Stomach smooth muscle (tissue), 2 donors: ENCODE results near the gene JAG1.

Experiments
- H3K27ac ChIP-seq: one replicate; pipeline ENCODE4 v1.7.0; 2013; ENCODE audit warnings: mild to moderate bottlenecking, low read length, inconsistent platforms
- H3K27me3 ChIP-seq, 2 donors: one replicate each; pipeline ENCODE4 v1.7.0; 2013; ENCODE audit warnings: low read length in 2 of 2; ENCODE audit not compliant: insufficient read depth in 2 of 2, control insufficient read depth in 1 of 2
- H3K36me3 ChIP-seq, 2 donors: one replicate each; pipeline ENCODE4 v1.7.0; 2013; ENCODE audit warnings: low read length in 2 of 2; ENCODE audit not compliant: control insufficient read depth in 2 of 2, insufficient read depth in 2 of 2
- H3K4me1 ChIP-seq: one replicate; pipeline ENCODE4 v1.7.0; 2013; ENCODE audit warnings: low read length; ENCODE audit not compliant: control insufficient read depth, insufficient read depth
- H3K4me3 ChIP-seq, 2 donors: one replicate each; pipeline ENCODE4 v1.7.0; 2013; ENCODE audit warnings: low read length in 2 of 2
- H3K9ac ChIP-seq, 2 donors: one replicate each; pipeline ENCODE4 v1.7.0; 2013; ENCODE audit warnings: low read length in 2 of 2, mild to moderate bottlenecking in 1 of 2
- H3K9me3 ChIP-seq, 2 donors: one replicate each; pipeline ENCODE4 v1.7.0; 2013; ENCODE audit warnings: low read length in 2 of 2; ENCODE audit not compliant: control insufficient read depth in 2 of 2
- donor health status: healthy.
- donor health status: Pancreatic carcinoma.

The JAG1 gene

GRCh38 chr20:10667560-10668167 is 6.1 kb downstream of the JAG1 start:
- Histone ChIP-seq H3K9me3 (no peaks in the 10 kb centered on the region), H3K4me1 (peaks cover 55% of the 10 kb centered on the region), H3K27ac (no peak overlapping the region), H3K36me3 (peaks cover 14 to 19% of the 10 kb centered on the region in 2 donors), H3K4me3 (peak overlapping the region in 1 of 2 donors; percentile 52), H3K27me3 (no peaks in the 10 kb centered on the region), H3K9ac (peak overlapping the region in 1 of 2 donors; percentile 5)

- Histone ChIP-seq H3K4me1 (peaks cover 58% of the 10 kb centered on the region), H3K27ac (peak overlapping the region; percentile 58), H3K36me3 (peaks cover 20 to 24% of the 10 kb centered on the region in 2 donors), H3K4me3 (peak overlapping the region in 1 of 2 donors; percentile 52), H3K27me3 (no peaks in the 10 kb centered on the region), H3K9me3 (no peaks in the 10 kb centered on the region), H3K9ac (no peak overlapping the region)
These were observed 6.8 kb downstream of the JAG1 start for GRCh38 chr20:10667077-10667401.

- peaks cover 20 to 29% of the 10 kb centered on the region in 2 donors for H3K36me3 ChIP-seq
- no peaks in the 10 kb centered on the region for H3K27me3 ChIP-seq
- H3K9ac ChIP-seq = peak overlapping the region in 1 of 2 donors; percentile 36
- peak overlapping the region in 1 of 2 donors; percentile 52 for H3K4me3 ChIP-seq
- no peaks in the 10 kb centered on the region for H3K9me3 ChIP-seq
- H3K27ac ChIP-seq = peak overlapping the region; percentile 58
- peaks cover 55% of the 10 kb centered on the region for H3K4me1 ChIP-seq
These were observed 7.3 kb downstream of the JAG1 start for GRCh38 chr20:10666221-10667076.

- Histone ChIP-seq H3K9me3 (no peaks in the 10 kb centered on the region), H3K4me3 (peak overlapping the region in 1 of 2 donors; percentile 35), H3K9ac (peak overlapping the region in 1 of 2 donors; percentile 47), H3K27me3 (no peaks in the 10 kb centered on the region), H3K4me1 (peaks cover 58% of the 10 kb centered on the region), H3K27ac (peak overlapping the region; percentile 58), H3K36me3 (peaks cover 20 to 32% of the 10 kb centered on the region in 2 donors)
These were observed 8.0 kb downstream of the JAG1 start for GRCh38 chr20:10665791-10666190.

- Histone ChIP-seq H3K27ac (peak overlapping the region; percentile 58), H3K9me3 (no peaks in the 10 kb centered on the region), H3K4me3 (peak overlapping the region in 1 of 2 donors; percentile 35), H3K4me1 (peaks cover 64% of the 10 kb centered on the region), H3K27me3 (no peaks in the 10 kb centered on the region), H3K9ac (peak overlapping the region in 1 of 2 donors; percentile 29), H3K36me3 (peaks cover 20 to 32% of the 10 kb centered on the region in 2 donors)
These were observed 8.7 kb downstream of the JAG1 start for GRCh38 chr20:10665027-10665561.

- H3K4me1 ChIP-seq = peaks cover 64% of the 10 kb centered on the region
- H3K27me3 ChIP-seq = no peaks in the 10 kb centered on the region
- H3K4me3 ChIP-seq = no peak overlapping the region
- H3K36me3 ChIP-seq = peaks cover 20 to 36% of the 10 kb centered on the region in 2 donors
- no peaks in the 10 kb centered on the region for H3K9me3 ChIP-seq
- no peak overlapping the region for H3K27ac ChIP-seq
- H3K9ac ChIP-seq = no peak overlapping the region
These were observed 10.0 kb downstream of the JAG1 start for GRCh38 chr20:10663756-10664155.

- peak overlapping the region; percentile 69 for H3K27ac ChIP-seq
- H3K27me3 ChIP-seq = no peaks in the 10 kb centered on the region
- H3K4me3 ChIP-seq = no peak overlapping the region
- no peak overlapping the region for H3K9ac ChIP-seq
- peaks cover 25 to 39% of the 10 kb centered on the region in 2 donors for H3K36me3 ChIP-seq
- H3K9me3 ChIP-seq = no peaks in the 10 kb centered on the region
- peaks cover 65% of the 10 kb centered on the region for H3K4me1 ChIP-seq
These were observed 10.9 kb downstream of the JAG1 start for GRCh38 chr20:10662661-10663458.

GRCh38 chr20:10662151-10662550 is 11.6 kb downstream of the JAG1 start:
- Histone ChIP-seq H3K9ac (no peak overlapping the region), H3K4me1 (peaks cover 62% of the 10 kb centered on the region), H3K4me3 (no peak overlapping the region), H3K27me3 (no peaks in the 10 kb centered on the region), H3K9me3 (no peaks in the 10 kb centered on the region), H3K27ac (peak overlapping the region; percentile 69), H3K36me3 (peaks cover 27 to 36% of the 10 kb centered on the region in 2 donors)

- H3K9me3 ChIP-seq = no peaks in the 10 kb centered on the region
- peak overlapping the region; percentile 69 for H3K27ac ChIP-seq
- H3K27me3 ChIP-seq = no peaks in the 10 kb centered on the region
- H3K36me3 ChIP-seq = peaks cover 23 to 36% of the 10 kb centered on the region in 2 donors
- peaks cover 61% of the 10 kb centered on the region for H3K4me1 ChIP-seq
- no peak overlapping the region for H3K9ac ChIP-seq
- H3K4me3 ChIP-seq = peak overlapping the region in 1 of 2 donors; percentile 40
These were observed 12.5 kb downstream of the JAG1 start for GRCh38 chr20:10661261-10661660.

- H3K36me3 ChIP-seq = peaks cover 23 to 39% of the 10 kb centered on the region in 2 donors
- no peaks in the 10 kb centered on the region for H3K9me3 ChIP-seq
- peaks cover 58% of the 10 kb centered on the region for H3K4me1 ChIP-seq
- H3K9ac ChIP-seq = no peak overlapping the region
- H3K27me3 ChIP-seq = no peaks in the 10 kb centered on the region
- H3K4me3 ChIP-seq = peak overlapping the region in 1 of 2 donors; percentile 29
- peak overlapping the region; percentile 69 for H3K27ac ChIP-seq
These were observed 13.1 kb downstream of the JAG1 start for GRCh38 chr20:10660661-10661060.
